ENCODE measurements around the gene EGFR.

Gene EGFR

GRCh38 chr7:54992871-54993475 is 25.8 kb upstream of the EGFR start:
- no peak for TF ChIP-seq POLR2A (IDR thresholded peaks at IDR 0.05; ENCODE audit: low read depth, low read length)
- DNase-seq (ENCODE audit: insufficient read length, low spot score), result no peak
- no peak for FAIRE-seq

GRCh38 chr7:54995166-54995565 is 23.7 kb upstream of the EGFR start:
- DNase-seq (ENCODE audit: insufficient read length, low spot score) (no peak), FAIRE-seq (no peak)
- TF ChIP-seq POLR2A (IDR thresholded peaks at IDR 0.05; ENCODE audit: low read depth, low read length), result no peak

- TF ChIP-seq POLR2A (IDR thresholded peaks at IDR 0.05; ENCODE audit: low read depth, low read length), result no peak
- FAIRE-seq, result peak; percentile 93
- DNase-seq (ENCODE audit: insufficient read length, low spot score), result peak; percentile 85
Measured at GRCh38 chr7:54995610-54996363, 23.0 kb upstream of the EGFR start.

GRCh38 chr7:54996391-54996790 is 22.4 kb upstream of the EGFR start:
- FAIRE-seq, result no peak
- DNase-seq (ENCODE audit: insufficient read length, low spot score), result no peak
- TF ChIP-seq POLR2A (IDR thresholded peaks at IDR 0.05; ENCODE audit: low read depth, low read length), result no peak

- no peak for FAIRE-seq
- no peak for TF ChIP-seq POLR2A (IDR thresholded peaks at IDR 0.05; ENCODE audit: low read depth, low read length)
- DNase-seq (ENCODE audit: insufficient read length, low spot score), result no peak
Measured at GRCh38 chr7:55004579-55004978, 14.2 kb upstream of the EGFR start.

- no peak for TF ChIP-seq POLR2A (IDR thresholded peaks at IDR 0.05; ENCODE audit: low read depth, low read length)
- DNase-seq (ENCODE audit: insufficient read length, low spot score) (no peak), FAIRE-seq (no peak)
Measured at GRCh38 chr7:55005241-55005851, 13.5 kb upstream of the EGFR start.

GRCh38 chr7:55006499-55006898 is 12.3 kb upstream of the EGFR start:
- DNase-seq (ENCODE audit: insufficient read length, low spot score), result no peak
- TF ChIP-seq POLR2A (IDR thresholded peaks at IDR 0.05; ENCODE audit: low read depth, low read length), result no peak

GRCh38 chr7:55013851-55014250 is 5.0 kb upstream of the EGFR start:
- FAIRE-seq, result no peak
- DNase-seq (ENCODE audit: insufficient read length, low spot score), result no peak
- no peak for TF ChIP-seq POLR2A (IDR thresholded peaks at IDR 0.05; ENCODE audit: low read depth, low read length)

More at GRCh38 chr7:55006499-55006898, 12.3 kb upstream of the EGFR start:
- no peak for FAIRE-seq

- TF ChIP-seq POLR2A (IDR thresholded peaks at IDR 0.05; ENCODE audit: low read depth, low read length), result no peak
- FAIRE-seq (no peak), DNase-seq (ENCODE audit: insufficient read length, low spot score) (no peak)
Measured at GRCh38 chr7:55016061-55016745, 2.6 kb upstream of the EGFR start.

GRCh38 chr7:55016746-55017090 is 2.1 kb upstream of the EGFR start:
- TF ChIP-seq POLR2A (IDR thresholded peaks at IDR 0.05; ENCODE audit: low read depth, low read length), result 0 out of 2 replicates have a peak, but pooled peaks have one; percentile 17
- no peak for FAIRE-seq
- DNase-seq (ENCODE audit: insufficient read length, low spot score), result no peak

GRCh38 chr7:55017841-55018240 is 976 bp upstream of the EGFR start:
- DNase-seq (ENCODE audit: insufficient read length, low spot score) (no peak), FAIRE-seq (no peak)
- TF ChIP-seq POLR2A (IDR thresholded peaks at IDR 0.05; ENCODE audit: low read depth, low read length), result no peak

- FAIRE-seq, result no peak
- TF ChIP-seq POLR2A (IDR thresholded peaks at IDR 0.05; ENCODE audit: low read depth, low read length), result no peak
- peak; percentile 82 for DNase-seq (ENCODE audit: insufficient read length, low spot score)
Measured at GRCh38 chr7:55019191-55019690, 424 bp downstream of the EGFR start.

- peak; percentile 68 for DNase-seq (ENCODE audit: insufficient read length, low spot score)
- TF ChIP-seq POLR2A (IDR thresholded peaks at IDR 0.05; ENCODE audit: low read depth, low read length), result peak; percentile 16; the same call in 1 of the 2 replicates
- no peak for FAIRE-seq
Measured at GRCh38 chr7:55019691-55020465, 1.1 kb downstream of the EGFR start.
